GM11168 (cell line): Measurements from ENCODE around the gene WASF1.
"Not testable (repeated sequence)": the region's sequence is repeated elsewhere in the genome, so short reads cannot be mapped to it uniquely, and the experiment has no call there.

ENCODE experiments used
- in situ Hi-C: fragments of 300-500 bp; cut with MboI; formaldehyde crosslinking; loops from one replicate; pipeline ENCODE4 v1.12.0; 2022; ENCODE audit warnings: low sequenced_read_pairs; ENCODE audit not compliant: unreplicated experiment

Gene WASF1

DNA sequence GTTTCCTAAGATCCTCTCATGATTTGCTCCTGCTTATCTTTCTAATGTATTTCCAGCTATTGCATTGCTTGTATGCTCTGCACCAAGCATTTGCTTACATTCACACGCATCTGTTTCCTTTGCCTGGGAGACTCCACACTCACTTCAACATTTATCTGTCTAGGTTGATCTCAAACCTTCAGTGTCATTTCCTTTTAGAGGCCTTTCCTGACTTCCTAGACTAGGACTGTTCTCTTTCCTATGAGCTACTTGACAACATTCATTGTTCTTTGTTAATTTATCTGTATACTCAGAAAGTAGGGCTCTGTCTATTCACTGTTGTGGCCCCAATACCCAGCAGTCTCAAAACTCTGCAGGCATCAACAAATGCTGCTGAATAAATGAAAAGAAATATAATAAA is 84.4 kb downstream of the WASF1 start:
- in situ Hi-C loops, result no loop called here

DNA sequence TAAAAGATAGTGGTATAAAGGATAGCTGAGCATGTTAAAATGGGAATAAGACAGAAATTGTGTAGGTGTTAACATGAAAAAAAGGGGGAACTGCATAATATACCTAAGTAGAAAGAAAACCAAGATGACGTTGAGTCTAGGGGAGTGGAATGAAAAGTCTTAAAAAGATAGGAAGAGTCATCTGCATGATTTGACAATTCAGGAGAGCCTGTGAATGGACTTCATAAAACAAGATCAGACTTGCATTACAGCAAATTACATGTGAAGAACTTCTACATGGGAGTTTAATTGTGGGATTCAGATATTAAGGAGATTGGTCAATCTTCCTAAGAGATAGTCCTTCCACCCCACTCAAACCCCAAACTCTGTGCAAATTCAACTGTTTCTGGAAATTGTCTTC is 85.5 kb downstream of the WASF1 start:
- in situ Hi-C loops, result no loop called here

DNA sequence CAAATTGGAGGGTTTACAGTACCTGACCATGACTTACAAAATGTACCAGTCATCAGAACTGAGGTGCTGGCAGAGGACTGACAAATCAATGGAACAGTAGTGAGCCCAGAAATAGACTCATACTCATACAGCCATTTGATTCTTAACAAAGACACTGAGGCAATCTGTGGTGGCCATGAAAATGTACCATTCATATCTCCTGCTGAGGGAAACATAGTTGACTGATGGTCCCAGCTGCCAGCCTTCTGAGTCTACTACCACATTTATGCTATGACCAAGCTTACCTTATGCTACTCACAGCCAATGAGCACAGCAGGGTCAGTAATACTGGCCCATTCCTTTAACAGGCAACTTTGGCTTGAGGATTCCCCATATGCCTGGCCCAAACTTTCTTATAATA is 88.6 kb downstream of the WASF1 start:
- in situ Hi-C loops, result no loop called here

DNA sequence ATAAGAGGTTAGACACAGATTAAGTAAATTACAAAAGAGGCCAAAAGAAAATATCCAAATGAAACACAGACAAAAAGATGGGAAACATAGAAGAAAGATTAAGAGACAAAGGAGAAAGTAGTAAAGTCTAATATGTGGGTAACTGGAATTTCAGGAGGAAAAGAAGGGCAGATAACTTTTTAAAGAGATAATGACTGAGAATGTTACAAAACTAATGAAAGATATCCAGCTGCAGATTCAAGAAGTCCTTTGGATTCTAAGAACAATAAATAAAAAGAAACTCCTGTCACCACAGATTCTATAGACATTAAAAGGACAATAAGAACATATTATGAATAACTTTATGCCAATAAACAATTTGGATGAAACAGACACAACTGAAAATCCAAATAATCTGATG is 90.1 kb downstream of the WASF1 start:
- in situ Hi-C loops, result no loop called here

DNA sequence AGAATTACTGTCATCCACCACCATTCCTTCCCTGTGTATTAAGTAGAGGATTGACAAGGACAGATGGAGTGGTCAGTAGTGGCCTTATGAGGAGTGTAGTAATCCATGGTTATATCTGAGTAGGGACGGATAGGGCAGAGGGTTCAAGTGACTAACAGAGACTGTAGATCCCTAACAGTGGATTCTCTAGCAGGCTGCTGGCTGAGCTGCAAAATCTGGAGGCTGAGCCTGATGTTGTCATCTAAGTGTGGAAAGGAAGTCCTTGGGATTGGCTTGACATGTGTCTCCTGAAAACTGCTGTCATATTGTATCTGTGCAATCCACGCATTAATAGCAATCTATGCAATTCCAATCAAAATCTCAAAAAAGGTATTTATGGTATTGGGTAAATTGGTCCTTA is 94.2 kb downstream of the WASF1 start:
- in situ Hi-C loops, result no loop called here

DNA sequence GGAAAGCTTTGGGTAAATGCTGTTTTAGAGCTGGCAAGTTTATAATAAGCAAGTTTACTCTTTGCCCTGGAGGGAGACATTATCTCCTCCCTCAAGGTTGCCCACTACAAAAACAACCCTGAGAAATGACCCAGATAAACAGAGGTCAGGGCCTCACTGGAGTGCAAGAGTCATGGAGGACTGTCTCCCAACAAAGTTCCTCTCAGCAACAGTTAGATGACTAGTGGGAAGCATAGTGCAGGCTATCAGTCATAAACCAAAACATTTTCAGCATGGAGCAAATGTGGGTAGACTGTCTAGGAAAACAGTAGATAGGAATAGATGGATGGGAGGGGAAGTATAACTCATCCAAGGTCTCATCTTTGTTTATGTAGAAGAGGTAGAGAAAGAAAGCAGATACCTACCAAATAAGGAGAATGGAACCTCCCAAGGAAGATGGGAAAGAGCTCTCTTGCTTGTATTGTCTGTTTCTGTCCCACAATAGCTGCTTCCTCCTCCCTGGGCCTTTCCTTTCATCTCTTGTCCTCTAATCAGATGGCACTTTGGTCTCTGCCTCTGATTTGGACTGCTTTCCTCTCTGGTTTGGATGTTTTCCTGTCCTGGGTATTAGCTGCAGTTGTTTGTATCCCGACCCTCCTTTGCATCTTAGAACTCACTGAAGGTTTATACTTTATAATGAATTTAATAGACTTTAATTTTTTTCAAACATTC is 95.4 kb downstream of the WASF1 start:
- in situ Hi-C loops, result no loop called here

DNA sequence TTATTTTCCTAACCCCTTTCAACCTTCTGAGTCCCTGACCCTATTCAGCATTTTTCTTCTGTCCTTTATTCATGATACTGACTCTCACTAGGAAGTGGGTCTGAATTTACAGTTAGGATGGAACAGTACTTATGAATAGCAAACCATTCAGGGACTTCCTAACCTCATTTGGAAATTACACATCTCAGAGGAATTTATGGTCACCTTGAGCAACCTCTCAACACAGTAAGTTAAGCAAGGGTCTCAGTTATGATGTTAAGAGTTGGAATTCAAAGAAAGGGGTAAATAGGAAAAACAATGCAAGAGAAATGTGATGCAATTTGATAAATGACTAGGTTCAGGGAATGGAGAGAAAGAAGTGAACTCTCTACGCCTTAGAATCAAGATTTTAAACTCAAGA is 104.1 kb downstream of the WASF1 start:
- in situ Hi-C loops, result no loop called here

DNA sequence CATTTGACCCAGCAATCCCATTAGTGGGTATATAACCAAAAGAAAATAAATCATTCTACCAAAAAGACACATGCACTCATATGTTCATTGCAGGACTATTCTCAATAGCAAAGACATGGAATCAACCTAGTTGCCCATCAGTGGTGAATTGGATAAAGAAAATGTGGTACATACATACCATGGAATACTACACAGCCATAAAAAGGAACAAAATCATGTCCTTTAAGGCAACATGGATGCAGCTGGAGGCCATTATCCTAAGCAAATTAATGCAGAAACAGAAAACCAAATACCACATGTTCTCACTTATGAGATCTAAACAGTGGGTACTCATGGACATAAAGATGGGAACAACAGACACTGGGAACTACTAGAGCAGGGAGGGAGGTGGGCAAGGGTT is 106.0 kb downstream of the WASF1 start:
- in situ Hi-C loops, result not testable (repeated sequence)

DNA sequence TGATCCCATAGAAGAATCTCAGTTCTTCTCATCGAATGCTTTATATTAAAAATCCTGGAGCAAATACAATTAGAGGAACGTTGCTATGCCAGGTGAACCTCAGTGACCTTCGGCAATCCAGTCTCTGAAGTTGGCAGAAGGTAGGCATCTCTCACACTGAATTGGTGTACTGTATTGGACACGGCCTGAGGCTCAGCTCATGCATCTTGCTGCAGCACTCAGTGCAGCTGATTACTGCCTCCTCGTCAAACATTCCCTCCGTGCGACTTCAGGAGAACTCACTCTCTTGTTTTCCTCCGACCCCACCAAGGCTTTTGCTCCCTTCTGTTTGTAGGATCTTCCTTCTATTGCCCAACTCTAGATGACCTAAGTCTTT is 110.9 kb downstream of the WASF1 start:
- in situ Hi-C loops, result no loop called here

DNA sequence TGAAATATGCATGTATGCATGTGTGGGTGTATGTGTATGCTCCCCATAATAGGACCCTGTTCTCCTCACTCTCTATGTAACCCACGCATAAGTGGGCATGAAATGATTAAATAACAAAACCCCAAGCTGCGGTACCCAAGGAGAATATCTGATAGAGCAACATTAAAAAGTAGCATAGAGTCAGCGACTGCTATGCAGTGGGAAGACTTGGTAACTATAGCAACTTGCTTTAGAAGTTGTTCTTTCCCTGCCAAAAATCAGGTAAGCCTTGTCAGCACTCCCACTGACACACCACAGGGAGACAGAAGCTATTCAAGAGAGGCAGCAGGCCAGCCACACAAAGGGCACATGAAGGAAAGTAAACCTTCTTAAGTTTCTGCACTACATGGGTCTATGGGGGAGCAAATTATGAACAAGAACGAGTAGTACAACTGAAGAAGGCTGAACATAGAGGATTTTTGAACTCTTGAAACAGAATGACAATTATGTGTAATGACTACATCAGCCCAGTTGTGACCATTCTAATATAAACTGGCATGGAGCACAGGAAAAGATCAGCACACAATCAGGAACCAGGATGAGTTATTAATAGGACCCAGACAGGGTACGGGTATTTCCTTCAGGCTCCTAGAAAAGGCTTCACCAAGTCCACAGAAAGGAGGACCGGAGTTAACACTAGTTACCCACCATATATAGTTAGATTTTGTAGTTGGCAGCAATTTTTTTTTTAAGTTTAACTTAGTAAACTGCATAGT is 111.5 kb downstream of the WASF1 start:
- in situ Hi-C loops, result no loop called here

DNA sequence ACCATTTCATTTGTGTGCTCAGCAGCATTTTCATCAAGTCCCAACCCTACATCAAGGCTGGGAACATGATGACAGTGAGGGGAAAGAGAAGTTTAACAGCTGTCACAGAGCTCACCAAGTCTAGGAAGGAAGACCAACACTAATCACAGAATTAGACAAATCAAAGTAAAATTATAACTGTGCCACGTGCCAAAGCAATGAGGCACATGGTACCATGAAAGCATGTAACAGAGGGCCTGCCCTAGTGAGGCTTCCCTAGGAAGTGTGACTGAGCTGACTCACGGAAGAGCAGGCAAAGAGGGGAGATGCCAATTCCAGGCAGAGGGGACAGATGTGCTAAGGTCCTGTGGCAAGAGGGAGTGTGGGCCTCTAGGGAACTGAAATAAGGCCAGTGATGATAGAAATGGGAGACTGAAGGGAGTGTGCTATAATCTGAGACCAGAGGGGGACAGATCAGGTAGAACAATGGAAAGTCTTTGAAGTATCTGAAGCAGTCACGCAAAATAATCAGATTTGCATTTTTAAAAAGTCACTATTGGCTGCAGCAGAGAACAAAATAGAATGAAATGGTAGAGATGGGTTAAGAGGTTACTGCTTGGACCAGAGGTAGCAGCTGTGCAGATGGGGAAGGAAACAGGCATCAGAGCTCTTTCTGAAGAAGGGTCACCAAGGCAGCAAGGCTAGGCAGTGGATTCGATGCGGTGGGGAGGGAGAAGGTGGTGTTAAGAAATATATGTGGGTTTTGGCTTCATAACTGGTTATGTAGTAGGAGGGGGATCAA is 114.5 kb downstream of the WASF1 start:
- in situ Hi-C loops, result no loop called here

DNA sequence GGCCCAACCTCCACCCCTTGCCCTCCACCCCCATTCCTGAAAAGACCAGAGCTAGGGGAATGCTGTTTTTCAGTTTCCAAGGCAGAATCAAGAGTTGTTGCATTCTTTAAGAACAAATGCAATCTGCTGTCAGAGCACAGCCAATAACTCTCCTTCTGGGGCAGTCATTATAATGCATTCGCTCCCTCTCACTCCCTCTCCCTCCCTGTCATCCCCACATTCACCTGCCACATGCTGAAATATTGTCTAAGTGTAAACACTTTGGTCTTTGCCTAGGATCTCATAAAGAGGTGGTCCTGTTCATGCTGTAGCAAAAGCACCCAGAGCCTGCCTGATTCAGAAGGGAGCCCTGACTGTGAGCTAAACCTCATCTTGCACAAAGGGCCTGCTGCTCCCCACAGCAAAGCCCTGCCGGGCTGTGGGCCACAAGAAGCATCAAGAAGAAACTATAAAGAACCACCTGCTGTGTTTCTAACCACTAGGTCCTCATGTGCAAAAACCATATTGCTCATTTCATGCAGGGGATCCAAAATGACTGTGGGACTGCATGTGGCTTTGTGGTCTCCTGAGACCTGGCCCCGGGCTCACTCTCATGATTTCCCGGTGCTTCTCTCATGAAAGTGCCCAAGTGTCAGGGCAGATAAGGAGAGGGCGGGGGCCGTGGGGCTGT is 115.7 kb downstream of the WASF1 start:
- in situ Hi-C loops, result no loop called here

DNA sequence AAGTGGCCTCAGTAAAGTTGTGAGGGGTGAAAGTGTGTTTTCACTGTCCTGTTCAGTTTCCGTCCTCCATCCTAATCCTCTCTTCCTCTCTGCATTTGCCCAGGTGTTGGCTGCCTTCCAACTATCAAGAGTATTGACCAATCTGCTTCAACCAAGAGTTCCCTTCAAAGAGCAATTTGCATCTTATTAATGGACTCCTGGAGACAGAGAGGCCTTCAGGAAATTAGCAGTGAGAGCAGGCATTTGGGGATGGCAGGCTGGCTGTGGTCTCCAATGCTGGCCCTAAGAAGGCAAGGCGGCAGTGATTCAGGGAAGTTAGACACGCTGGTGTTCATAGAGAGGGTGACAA is 124.1 kb downstream of the WASF1 start:
- in situ Hi-C loops, result no loop called here

DNA sequence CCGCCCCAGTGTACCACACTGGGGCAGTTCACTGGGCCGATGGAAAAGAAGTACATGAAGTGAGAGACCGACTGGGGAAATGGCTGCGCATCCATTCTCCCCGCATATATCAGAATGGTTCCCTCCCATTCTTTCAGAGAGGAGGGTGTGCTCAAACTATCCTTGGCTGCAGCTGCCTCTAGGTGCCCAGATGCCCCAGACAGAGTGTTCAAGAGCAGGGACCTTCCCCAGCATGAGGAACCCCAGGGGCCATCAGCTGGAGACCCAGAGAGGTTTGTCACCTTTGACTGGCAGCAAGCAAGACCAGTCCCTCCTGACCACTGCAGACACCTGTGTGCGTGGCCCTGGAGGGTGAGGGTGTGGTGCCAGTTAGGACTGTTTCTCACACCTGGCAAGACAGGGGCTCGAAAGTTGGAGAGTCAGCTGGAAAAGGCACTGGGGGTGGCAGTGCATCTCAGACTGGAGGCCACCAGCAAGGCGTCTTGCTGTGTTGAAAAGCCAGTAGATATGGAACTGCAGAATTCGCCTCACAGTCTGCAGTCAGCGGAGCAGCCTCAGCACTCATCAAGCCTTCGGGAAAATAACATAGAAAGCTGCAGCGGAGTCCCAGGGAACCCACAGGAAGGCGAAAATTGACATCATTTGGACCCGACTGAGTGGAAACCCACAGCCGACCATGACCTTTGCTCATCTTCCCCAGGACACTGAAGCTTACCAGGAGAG is 124.6 kb downstream of the WASF1 start:
- in situ Hi-C loops, result no loop called here

DNA sequence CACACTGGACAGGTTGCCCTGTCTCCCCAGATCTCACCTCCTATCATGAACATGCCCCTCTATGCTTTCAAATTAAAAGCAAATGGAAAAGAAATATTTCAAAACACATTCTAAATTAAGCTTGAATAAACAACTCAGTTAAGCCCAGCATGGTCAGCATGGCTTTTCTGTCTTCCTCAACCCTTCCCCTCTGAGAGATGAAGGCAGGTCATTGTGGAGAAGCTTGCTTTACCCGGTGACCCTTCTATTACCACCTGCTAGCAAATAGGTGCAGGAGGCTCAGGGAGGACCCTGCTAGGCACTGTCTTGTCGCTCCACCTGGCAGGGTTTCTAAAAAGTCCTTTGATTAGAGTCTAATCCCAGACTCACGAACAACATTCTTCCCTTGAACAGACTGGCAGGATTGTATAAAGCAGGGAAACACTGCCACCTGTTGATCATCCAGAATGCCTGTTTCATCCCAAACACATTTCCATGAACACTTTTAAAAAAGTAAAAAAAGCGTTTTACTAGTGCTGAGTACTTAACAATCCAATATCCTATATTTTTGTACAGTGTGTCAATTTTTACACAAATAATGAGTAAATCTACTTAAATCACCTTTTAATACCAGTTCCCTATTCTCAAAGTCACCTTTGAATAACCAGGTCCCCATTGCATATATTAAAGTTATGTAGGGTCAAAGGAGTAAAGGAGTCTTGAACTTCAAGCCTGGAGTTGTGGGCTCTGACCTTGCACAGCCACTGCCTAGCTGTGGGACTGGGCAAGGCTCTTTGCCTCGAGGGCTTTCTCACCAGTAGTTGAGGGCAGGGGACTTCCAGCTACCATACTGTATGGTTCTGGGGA is 125.9 kb downstream of the WASF1 start:
- in situ Hi-C loops, result no loop called here

DNA sequence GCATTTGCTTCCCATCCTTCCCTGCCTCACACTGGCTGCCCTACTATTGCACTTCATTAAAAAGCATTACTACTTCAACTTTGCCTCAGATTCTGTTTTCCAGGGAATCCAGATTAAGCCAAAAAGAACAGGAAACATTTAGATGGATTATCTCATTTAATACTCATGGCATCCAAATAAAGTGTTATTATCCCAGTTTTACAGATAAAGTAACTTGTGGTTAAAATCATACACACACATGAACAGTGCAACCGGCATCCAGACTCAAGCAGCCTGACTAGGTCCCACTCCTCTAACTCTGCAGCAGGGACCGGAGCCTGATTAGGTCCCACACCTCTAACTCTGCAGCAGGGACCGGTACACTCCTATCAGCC is 129.0 kb downstream of the WASF1 start:
- in situ Hi-C loops, result no loop called here
